ENCODE results near the gene NAALADL2.
"Not testable (repeated sequence)": the region's sequence is repeated elsewhere in the genome, so short reads cannot be mapped to it uniquely, and the experiment has no call there.

The NAALADL2 gene

DNA sequence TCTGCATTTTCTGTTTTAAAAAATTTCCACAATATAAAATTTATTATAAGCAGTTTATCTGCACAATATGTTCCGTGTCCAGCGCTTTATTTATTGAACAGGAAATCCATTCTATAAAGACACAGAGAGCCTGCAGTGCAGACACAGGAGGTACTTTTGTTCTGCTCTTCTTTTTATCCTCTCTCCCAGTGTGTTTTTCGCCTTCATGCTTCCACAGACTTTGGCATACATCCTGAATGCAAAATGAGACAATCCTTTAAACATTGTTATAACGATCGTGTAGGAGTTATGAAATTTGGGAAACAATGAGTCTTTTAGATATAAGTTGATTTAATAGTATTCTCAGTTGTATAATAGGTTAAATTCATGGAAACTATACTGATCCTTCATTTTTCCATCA lies 749.2 kb downstream of the NAALADL2 start:
- DNase-seq (no peak), ATAC-seq (ENCODE audit: insufficient read depth, low read depth) (no peak)
- Histone ChIP-seq H3K9ac (ENCODE audit: low read depth, low read length) (no peak overlapping the region), H3K36me3 (ENCODE audit: insufficient read depth, low read length) (no peaks in the 10 kb centered on the region), H3K4me2 (ENCODE audit: insufficient read depth, low read length) (no peak overlapping the region), H3K27me3 (ENCODE audit: insufficient read depth, low read length, poor library complexity) (no peaks in the 10 kb centered on the region), H3K79me2 (ENCODE audit: insufficient read depth, low read length) (no peaks in the 10 kb centered on the region), H4K20me1 (ENCODE audit: insufficient read depth, low read length) (no peaks in the 10 kb centered on the region), H2AFZ (ENCODE audit: low read depth, low read length) (no peak overlapping the region), H3K4me3 (ENCODE audit: low read depth in 1 of 2, low read length in 2 of 2) (no peak overlapping the region), H3K9me3 (ENCODE audit: insufficient read depth, low read length, severe bottlenecking) (no peaks in the 10 kb centered on the region), H3K27ac (ENCODE audit: low read length) (no peak overlapping the region), H3K4me1 (ENCODE audit: insufficient read depth, low read length) (no peaks in the 10 kb centered on the region)
- no peak for TF ChIP-seq EZH2 (IDR thresholded peaks at IDR 0.05; ENCODE audit: borderline replicate concordance, low read depth, low read length, severe bottlenecking)
- TF ChIP-seq CTCF (IDR thresholded peaks at IDR 0.05; ENCODE audit: borderline replicate concordance, extremely low read depth, low read length, poor library complexity, severe bottlenecking): no peak

DNA sequence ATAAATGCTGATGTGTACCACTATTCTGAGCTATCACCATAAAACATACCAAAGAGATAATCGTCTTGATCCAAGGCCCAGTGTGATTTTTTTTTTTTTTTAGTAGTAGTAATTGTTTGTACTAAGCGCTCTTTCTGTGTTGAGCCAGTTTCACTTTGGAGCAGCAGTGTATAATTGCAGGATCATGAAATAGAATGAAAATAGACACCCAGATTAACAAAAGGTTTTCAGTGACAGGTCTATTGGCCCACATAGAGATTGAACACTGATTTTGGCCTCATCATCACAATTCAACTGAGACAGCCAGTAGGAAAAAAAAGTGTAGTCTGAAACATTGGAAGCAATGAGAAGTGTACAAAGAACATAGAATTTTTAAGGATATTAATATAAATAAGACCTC lies 749.8 kb downstream of the NAALADL2 start:
- DNase-seq (no peak), ATAC-seq (ENCODE audit: insufficient read depth, low read depth) (no peak)
- H3K36me3 ChIP-seq (ENCODE audit: insufficient read depth, low read length): no peaks in the 10 kb centered on the region
- no peak overlapping the region for H3K27ac ChIP-seq (ENCODE audit: low read length)
- no peaks in the 10 kb centered on the region for H4K20me1 ChIP-seq (ENCODE audit: insufficient read depth, low read length)
- no peaks in the 10 kb centered on the region for H3K79me2 ChIP-seq (ENCODE audit: insufficient read depth, low read length)
- no peaks in the 10 kb centered on the region for H3K9me3 ChIP-seq (ENCODE audit: insufficient read depth, low read length, severe bottlenecking)
- H3K4me3 ChIP-seq (ENCODE audit: low read depth in 1 of 2, low read length in 2 of 2): no peak overlapping the region
- TF ChIP-seq CTCF (IDR thresholded peaks at IDR 0.05; ENCODE audit: borderline replicate concordance, extremely low read depth, low read length, poor library complexity, severe bottlenecking): no peak
- no peak for TF ChIP-seq EZH2 (IDR thresholded peaks at IDR 0.05; ENCODE audit: borderline replicate concordance, low read depth, low read length, severe bottlenecking)
- H2AFZ ChIP-seq (ENCODE audit: low read depth, low read length): no peak overlapping the region
- no peak overlapping the region for H3K4me2 ChIP-seq (ENCODE audit: insufficient read depth, low read length)
- no peaks in the 10 kb centered on the region for H3K27me3 ChIP-seq (ENCODE audit: insufficient read depth, low read length, poor library complexity)
- H3K9ac ChIP-seq (ENCODE audit: low read depth, low read length): no peak overlapping the region
- H3K4me1 ChIP-seq (ENCODE audit: insufficient read depth, low read length): no peaks in the 10 kb centered on the region

DNA sequence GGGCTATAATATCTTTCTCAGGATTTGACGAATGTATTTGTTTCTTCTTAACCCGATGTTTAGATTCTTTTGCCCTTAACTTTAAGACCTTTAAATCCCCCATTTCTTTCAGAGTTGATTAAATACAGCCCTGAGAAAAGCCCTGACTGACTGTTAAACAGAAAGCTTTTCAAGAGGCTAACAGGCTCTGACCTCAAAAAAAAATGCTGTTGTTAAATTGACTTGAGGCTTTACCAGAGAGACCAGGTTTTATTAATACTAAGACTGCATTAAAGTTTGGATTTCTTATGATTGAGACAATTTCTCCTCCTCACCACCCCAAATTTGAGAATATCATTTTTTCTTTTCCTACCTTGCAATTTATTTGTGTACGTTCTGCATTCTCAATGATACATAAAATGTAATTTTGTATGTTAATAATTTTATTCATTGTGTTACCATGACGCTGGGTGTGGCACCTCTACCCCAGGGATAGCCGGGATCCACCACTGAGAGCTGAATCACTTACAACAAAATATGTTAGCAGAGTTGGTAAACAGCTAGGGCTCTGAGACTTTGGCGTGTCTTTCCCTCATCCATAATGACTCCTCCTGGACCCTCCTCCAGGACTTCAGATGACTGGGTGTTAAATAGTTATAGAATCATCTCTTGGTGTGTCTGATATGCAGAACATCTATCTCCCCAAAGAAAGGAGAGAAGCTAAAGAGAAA lies 753.5 kb downstream of the NAALADL2 start:
- no peak overlapping the region for H3K4me2 ChIP-seq (ENCODE audit: insufficient read depth, low read length)
- no peaks in the 10 kb centered on the region for H3K27me3 ChIP-seq (ENCODE audit: insufficient read depth, low read length, poor library complexity)
- no peaks in the 10 kb centered on the region for H3K4me1 ChIP-seq (ENCODE audit: insufficient read depth, low read length)
- TF ChIP-seq CTCF (IDR thresholded peaks at IDR 0.05; ENCODE audit: borderline replicate concordance, extremely low read depth, low read length, poor library complexity, severe bottlenecking): no peak
- TF ChIP-seq EZH2 (IDR thresholded peaks at IDR 0.05; ENCODE audit: borderline replicate concordance, low read depth, low read length, severe bottlenecking): no peak
- H2AFZ ChIP-seq (ENCODE audit: low read depth, low read length): no peak overlapping the region
- H3K9ac ChIP-seq (ENCODE audit: low read depth, low read length): no peak overlapping the region
- H3K9me3 ChIP-seq (ENCODE audit: insufficient read depth, low read length, severe bottlenecking): no peaks in the 10 kb centered on the region
- no peaks in the 10 kb centered on the region for H3K79me2 ChIP-seq (ENCODE audit: insufficient read depth, low read length)
- no peaks in the 10 kb centered on the region for H4K20me1 ChIP-seq (ENCODE audit: insufficient read depth, low read length)
- no peak overlapping the region for H3K4me3 ChIP-seq (ENCODE audit: low read depth in 1 of 2, low read length in 2 of 2)
- H3K36me3 ChIP-seq (ENCODE audit: insufficient read depth, low read length): no peaks in the 10 kb centered on the region
- H3K27ac ChIP-seq (ENCODE audit: low read length): no peak overlapping the region
- DNase-seq: no peak
- no peak for ATAC-seq (ENCODE audit: insufficient read depth, low read depth)

DNA sequence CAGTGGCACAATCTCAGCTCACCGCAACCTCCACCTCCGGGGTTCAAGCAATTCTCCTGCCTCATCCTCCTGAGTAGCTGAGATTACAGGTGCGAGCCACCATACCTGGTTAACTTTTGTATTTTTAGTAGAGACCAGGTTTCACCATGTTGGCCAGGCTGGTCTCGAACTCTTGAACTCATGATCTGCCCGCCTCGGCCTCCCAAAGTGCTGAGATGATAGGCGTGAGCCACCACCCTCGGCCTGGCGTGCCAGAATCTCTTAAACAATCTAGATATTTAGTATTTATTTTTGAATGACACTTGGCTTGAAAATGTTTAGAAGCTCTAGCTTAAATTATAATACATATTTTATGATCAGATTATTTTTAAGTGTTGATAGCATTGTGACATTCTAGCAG lies 755.0 kb downstream of the NAALADL2 start:
- ATAC-seq (ENCODE audit: insufficient read depth, low read depth); H3K4me2 ChIP-seq (ENCODE audit: insufficient read depth, low read length); DNase-seq; H3K4me3 ChIP-seq (ENCODE audit: low read depth in 1 of 2, low read length in 2 of 2); H3K27me3 ChIP-seq (ENCODE audit: insufficient read depth, low read length, poor library complexity); H3K4me1 ChIP-seq (ENCODE audit: insufficient read depth, low read length); H3K27ac ChIP-seq (ENCODE audit: low read length); H2AFZ ChIP-seq (ENCODE audit: low read depth, low read length); H3K36me3 ChIP-seq (ENCODE audit: insufficient read depth, low read length); H3K79me2 ChIP-seq (ENCODE audit: insufficient read depth, low read length); H3K9ac ChIP-seq (ENCODE audit: low read depth, low read length); H4K20me1 ChIP-seq (ENCODE audit: insufficient read depth, low read length); H3K9me3 ChIP-seq (ENCODE audit: insufficient read depth, low read length, severe bottlenecking): not testable (repeated sequence)

Data from DND-41 (cell line).